Stomach (tissue), 4 donors: ENCODE results near the gene GOLGA2.

Experiments
- EP300 ChIP-seq: sonication (generic); formaldehyde crosslinking; IDR thresholded peaks from one replicate; pipeline ENCODE4 v1.6.1; 2017; ENCODE audit warnings: antibody characterized with exemption
- POLR2A ChIP-seq, 4 donors: fragments of 450-650 bp; IDR thresholded peaks; one replicate each; pipeline ENCODE4 v1.6.1; 2016; ENCODE audit warnings: antibody characterized with exemption in 4 of 4, control low read depth in 2 of 4, mild to moderate bottlenecking in 1 of 4, moderate library complexity in 1 of 4
- POLR2AphosphoS5 ChIP-seq, 3 donors: sonication (generic); formaldehyde crosslinking; IDR thresholded peaks; one replicate each; pipeline ENCODE4 v1.6.1; 2016; ENCODE audit warnings: antibody characterized with exemption in 3 of 3
- TF ChIP-seq, protein P1 (sequence below), 7 experiments: fragments of 450-650 bp in 4 of 7; fragments of 200-600 bp in 3 of 7; sonication (generic) in 3 of 7; IDR thresholded peaks; one replicate each; pipeline ENCODE4 v1.5.1; 2016 to 2019; ENCODE audit warnings: antibody characterized with exemption in 7 of 7, control low read depth in 2 of 7, mild to moderate bottlenecking in 1 of 7

- TF ChIP-seq POLR2AphosphoS5 (IDR thresholded peaks at IDR 0.05) (no peak), POLR2A (IDR thresholded peaks at IDR 0.05) (no peak), EP300 (no peak)
- TF ChIP-seq, protein P1, sequence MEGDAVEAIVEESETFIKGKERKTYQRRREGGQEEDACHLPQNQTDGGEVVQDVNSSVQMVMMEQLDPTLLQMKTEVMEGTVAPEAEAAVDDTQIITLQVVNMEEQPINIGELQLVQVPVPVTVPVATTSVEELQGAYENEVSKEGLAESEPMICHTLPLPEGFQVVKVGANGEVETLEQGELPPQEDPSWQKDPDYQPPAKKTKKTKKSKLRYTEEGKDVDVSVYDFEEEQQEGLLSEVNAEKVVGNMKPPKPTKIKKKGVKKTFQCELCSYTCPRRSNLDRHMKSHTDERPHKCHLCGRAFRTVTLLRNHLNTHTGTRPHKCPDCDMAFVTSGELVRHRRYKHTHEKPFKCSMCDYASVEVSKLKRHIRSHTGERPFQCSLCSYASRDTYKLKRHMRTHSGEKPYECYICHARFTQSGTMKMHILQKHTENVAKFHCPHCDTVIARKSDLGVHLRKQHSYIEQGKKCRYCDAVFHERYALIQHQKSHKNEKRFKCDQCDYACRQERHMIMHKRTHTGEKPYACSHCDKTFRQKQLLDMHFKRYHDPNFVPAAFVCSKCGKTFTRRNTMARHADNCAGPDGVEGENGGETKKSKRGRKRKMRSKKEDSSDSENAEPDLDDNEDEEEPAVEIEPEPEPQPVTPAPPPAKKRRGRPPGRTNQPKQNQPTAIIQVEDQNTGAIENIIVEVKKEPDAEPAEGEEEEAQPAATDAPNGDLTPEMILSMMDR (IDR thresholded peaks at IDR 0.05), result no peak
Observed at GRCh38 chr9:128211186-128211980, 64.4 kb downstream of the GOLGA2 start.
